HG03378 (cell line): ENCODE measurements around the gene ZNF654.
A peak's percentile ranks its signal among the peaks of the same experiment; 100 is the strongest.
"Not testable (repeated sequence)": the region's sequence is repeated elsewhere in the genome, so short reads cannot be mapped to it uniquely, and the experiment has no call there.

Source experiments
- ATAC-seq: cut with Tn5 transposase; IDR thresholded peaks from one replicate; pipeline ENCODE4 v1.9.1; 2021; ENCODE audit warnings: mild to moderate bottlenecking, moderate library complexity; ENCODE audit not compliant: unreplicated experiment

ZNF654 gene

DNA sequence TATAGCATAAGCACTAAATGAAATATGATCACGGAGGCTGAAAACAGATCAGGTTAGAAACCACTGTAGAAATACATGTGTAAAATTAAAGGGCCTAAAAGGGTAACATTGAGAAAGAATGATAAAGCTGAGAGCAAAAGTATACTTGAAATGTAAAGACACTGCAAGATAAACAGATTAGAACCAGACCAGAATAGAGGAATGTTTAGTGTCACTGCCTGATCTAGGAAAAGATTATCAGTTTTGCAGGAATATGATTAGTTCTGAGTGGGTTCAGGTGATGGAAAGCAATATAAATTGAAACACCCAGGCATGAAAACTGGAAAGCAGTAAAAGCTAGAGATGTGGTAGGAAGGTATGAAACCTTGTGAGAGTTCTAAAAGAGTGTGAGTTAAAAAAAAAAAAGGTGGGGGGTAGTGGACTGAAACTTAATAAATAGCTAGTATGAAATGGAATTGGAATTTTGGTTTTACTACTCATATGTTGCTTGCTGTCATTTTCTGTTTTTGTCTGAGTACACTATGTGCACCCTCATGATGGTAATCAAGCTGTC is 74.7 kb downstream of the ZNF654 start:
- ATAC-seq = no peak

DNA sequence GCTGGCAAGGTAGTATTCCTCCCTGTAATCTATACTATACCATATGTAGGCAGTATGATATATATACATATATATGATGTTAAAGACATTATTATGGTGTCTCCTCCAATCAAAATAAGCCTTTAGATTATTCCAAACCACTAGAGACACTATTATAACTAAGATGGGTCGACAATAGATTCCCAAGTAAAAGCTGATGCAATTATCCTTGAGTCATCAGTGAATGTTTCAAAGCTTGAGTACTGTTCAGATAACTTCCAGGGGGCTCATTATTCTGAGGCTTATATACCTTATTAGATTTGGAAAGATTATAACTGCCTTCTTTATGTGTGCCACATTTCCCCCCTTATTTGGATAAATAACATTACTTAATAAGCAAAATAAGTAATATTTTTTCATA is 78.8 kb downstream of the ZNF654 start:
- no peak for ATAC-seq

DNA sequence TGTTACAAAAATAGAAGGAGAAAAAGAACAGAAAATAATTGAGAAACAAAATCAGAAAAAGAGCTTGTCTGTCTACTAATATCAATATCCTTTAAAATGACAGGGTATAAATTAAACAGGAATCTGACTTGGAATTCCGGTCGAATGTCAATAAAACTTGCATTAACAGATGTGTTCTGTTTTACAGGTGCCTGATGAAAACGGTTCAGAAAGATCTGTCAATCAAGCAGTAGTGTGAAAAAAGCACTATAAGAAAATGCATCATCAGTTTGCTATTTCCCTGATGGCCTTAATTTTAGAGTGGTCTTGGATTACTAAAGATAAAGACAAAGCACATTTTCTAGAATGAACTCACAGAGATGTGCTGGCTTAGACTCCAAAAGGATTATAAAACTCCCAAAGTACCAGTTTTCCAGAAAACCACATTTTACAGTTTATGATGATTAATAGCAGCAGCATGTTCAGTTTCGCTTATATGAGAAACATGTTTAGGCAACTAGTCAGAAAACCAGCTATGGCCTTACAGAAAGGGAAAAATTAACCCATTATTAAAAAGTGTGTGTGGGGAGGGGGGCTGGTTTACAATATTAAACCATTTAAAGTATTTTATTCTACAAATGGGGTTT is 82.5 kb downstream of the ZNF654 start:
- peak; percentile 4 for ATAC-seq

DNA sequence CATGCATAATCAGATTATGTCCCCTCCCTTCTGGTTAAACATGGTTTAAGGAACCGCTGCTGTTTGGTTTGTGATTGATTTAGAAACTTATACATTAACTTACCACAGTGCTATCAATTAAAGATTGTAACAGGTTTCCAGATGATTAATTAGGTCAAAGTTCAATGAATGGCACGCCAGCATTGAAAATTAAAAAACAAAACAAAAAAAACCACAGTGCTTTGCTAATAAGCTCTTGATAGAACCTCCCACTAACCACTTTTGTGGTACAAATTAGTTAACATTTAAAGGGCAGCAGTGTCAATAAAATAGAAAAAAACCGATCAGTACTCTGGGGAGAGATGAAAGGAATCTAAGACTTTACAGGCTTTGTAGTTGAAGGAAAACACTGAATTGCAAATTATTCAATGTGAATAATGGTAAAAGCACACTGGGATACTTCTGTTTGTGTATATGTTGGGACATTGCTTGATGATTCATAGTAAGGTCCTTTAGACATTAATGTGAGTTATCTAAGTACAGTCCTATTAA is 83.1 kb downstream of the ZNF654 start:
- peak; percentile 47 for ATAC-seq

DNA sequence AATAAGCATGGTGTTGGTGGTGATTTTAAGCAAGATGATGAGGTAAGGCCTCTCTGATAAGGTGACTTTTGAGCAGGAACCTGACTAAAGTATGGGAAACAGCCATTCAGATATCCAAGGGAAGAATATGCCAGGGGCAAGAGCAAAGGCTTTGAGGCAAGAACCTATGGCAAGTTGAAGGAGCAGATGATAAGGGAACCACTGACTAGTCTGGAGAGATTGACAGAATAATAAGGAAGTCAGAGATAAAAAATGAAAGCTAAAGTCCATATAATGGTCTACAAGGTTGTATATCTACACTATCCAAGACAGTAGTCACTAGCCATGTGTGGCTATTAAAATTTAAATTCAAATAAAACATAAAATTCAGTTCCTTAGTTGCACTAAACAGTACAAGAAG is 88.2 kb downstream of the ZNF654 start:
- no peak for ATAC-seq

DNA sequence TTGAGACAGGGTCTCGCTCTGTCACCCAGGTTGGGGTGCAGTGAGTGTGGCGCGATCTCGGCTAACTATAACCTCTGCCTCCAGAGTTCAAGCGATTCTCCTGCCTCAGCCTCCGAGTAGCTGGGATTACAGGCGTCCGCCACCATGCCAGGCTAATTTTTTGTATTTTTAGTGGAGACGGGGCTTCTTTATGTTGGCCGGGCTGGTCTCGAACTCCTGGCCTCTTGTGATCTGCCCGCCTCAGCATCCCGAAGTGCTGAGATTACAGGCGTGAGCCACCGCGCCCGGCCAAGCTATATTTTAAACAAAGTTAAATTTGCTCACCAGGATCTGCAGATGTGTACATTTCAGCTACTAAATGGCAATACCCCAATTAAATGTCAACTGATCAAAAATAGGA is 89.6 kb downstream of the ZNF654 start:
- ATAC-seq = no peak

DNA sequence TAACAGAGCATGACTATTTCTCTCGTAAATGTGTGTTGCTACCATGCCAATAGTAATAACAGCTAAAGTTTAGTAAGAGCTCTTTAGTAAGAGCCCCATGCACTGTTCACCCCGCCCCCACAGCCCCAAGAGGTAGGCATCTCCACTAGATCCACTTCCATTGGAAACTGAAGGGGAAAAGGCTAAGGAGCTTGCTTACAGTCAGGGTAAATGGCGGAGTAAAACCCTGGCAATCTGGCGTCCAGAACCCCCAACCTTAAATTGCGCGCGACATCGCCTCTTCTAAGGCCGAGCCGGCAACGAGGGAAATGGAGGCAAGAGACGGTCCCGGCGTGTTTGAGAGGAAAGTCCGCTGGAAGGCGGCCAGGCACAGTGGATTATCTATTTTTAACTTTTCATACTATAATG is 90.0 kb downstream of the ZNF654 start:
- ATAC-seq = peak; percentile 9

DNA sequence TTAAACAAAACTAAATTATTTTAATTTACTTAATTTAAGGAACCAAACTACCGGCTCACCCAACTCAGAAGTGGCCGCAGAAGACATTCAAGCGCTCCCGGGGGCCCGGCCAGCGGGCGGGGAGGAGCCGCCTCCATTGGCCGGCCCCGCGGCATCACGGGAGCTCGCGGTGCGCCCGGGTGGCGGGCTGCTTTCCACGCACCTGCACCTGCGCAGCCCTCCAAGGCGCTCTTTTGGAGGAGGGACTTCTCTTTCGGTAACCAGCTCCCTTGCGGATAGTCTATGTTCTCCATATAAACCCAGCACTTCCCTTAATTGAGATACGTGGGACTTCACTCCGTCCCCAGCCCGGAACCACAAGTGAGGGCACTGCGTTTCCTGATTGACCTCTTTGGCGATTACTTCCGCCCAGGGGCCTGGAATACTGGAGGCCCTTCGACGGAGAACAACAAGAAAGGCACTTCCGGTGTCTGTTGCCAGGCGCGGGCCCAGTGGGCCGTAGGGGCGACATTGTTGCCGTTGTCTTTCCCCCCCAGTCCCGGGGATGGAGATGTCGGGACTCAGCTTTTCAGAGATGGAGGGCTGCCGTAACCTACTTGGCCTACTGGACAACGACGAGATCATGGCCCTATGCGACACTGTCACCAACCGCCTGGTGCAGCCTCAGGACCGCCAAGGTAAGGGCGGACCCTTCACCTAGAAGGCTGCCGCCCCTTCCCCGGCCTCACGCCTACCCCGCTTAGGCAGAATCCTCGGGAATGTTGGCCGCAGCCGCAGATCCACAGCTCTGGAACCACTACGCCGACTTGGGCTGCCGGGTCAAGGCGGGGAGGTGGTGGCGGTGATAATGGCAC is 90.7 kb downstream of the ZNF654 start, which contains the start of gene C3orf38:
C3orf38 (plus strand) TSS at position 451 of the 854 bp plus-strand sequence; CDS start at position 545, 94 bp downstream.
- ATAC-seq = peak; percentile 78

DNA sequence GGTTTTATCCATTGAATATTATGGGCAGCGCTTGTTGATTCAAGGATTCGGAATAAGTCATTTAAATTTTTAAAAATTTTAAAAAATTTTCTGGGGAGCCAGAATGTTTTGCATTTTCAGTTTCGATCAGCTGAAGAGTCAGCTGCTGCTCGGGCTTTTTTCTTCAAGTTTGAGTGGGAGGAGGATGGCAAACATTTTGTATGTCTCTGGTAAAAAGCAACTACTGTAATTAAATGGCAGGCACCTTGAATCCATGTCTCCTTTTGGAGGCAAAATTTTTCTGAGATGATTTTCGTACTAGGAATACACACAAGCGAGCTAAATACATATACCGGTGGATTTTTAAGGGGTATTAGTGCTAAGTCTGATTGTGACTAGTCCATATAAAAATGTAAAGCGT is 91.3 kb downstream of the ZNF654 start:
- peak; percentile 32 for ATAC-seq

DNA sequence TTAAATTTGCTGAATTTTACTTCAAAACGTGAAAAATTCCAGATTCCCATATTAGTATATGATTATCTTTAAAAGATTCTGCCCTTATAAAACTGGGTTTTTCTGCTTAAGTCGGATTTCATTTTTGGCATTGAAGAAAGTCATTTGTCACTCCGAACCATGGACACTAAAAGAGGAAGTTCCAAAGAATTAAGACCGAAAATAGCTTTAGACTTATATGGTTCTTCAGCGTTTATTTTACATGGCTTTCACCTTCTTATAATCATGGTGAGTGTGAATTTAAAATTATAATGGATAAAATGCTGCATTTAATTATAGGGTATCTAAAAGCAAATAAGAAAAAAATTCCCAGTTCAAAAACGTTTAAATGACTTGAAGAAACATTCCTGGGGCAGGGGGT is 91.8 kb downstream of the ZNF654 start:
- no peak for ATAC-seq

DNA sequence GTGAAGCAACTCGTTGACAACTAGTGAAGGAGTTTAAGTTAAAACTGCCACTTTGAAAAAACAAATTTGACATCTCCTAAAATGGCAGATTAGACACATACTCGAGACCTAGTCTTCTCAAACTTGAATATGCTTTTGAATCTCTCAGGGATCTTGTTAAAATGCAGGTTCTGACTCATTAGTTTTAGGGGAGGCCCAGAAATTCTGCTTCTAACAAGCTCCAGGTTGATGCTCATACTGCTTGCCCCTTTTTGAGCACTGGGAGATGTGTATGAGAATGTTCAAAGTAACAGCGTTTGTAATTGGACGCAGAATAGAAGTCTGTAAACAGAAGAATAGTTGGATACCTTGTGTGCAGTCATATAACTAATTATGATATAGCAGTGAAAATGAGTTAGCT is 92.3 kb downstream of the ZNF654 start:
- no peak for ATAC-seq

DNA sequence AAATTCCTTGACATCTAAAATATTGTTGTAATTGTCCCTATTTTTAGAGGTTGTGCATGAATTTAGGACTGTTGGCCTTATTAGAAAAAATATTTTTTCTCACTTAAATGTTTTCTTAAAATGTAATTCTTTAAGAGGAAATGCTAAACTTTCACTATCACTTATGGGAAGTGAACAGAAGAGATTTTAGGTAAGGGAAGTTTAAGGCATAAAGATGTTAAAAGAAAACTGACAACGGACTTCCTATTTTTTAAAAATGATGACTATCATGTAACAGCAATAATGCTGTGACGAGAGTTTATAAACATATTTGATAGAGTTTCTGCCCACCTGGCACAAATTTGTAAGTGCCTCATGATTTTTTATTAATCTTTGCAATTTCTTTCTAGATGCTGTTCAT is 93.8 kb downstream of the ZNF654 start:
- ATAC-seq = no peak

DNA sequence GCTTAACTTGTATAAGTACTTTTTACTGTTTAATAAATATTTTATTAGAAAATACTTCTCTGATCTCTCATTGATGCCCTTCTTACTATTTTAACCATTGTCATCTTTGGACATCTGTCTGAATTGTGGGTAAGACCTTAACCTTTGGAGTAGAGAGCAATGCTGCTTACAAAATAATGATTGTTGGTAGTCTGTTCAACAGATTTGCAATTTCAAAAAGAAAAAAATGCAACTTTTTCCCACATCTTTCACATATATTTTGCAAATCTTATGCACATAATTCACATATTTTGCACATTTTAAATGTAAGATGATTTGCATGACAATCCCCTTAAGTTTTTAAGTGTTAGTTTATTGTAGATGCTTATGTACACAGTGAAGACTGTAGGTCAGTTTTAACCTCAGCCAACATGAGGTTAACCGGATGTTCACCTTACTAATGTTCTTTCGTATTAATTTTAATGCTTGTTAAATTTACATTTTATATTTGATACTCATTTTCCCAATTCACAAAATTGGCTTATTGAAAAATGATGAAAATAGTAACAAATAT is 107.4 kb downstream of the ZNF654 start:
- no peak for ATAC-seq

DNA sequence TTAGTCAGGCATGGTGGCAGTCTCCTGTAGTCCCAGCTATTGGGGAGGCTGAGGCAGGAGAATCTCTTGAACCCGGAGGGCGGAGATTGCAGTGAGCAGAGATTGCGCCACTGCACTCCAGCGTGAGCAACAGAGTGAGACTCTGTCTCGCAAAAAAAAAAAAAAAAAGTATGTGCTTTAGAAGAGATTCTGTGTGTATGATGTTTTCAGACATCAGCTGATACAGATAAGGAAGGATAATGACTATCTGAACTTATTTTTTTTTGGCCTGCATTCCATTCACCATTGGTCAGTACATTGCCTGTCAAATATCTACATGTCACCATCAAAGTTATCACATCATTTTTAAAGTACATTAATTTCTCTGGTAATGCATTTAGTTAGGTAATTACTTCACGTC is 108.1 kb downstream of the ZNF654 start:
- ATAC-seq = no peak

DNA sequence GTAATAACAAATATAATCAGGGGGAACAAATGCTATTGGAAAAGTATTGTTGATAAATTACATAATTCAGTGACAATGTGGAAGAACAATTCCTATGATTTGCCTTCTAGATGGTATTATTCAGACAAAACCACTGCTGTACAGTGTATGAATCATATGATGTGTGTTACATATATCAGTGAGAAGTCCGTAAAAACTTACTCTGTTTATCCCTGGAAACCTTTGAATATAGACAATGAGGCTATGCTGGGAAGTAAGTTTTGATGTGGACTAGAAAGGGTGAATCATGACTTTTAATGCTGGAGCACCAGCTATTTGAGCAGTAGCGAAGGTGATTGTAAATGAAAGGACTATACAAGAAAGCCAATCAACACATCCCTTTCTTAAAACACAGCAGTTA is 108.6 kb downstream of the ZNF654 start:
- ATAC-seq = no peak

DNA sequence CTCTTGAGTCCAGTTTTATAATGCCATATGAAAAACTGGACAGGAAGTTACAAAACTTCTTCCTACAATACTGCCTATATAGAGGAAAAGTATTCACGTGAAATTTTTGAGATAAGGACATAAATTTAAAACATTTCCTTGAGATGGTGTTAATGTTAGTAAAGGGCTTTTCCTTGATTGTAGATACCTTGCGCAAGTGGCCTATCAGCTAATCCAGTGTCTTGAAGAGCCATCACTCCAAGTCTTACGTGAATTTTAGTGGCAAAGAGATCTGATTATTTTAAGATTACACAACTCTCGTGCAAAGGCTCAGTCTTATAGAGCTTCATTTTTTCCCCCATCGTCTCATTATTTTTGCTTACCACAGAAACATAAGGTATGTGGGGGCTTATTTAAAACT is 109.1 kb downstream of the ZNF654 start:
- no peak for ATAC-seq

DNA sequence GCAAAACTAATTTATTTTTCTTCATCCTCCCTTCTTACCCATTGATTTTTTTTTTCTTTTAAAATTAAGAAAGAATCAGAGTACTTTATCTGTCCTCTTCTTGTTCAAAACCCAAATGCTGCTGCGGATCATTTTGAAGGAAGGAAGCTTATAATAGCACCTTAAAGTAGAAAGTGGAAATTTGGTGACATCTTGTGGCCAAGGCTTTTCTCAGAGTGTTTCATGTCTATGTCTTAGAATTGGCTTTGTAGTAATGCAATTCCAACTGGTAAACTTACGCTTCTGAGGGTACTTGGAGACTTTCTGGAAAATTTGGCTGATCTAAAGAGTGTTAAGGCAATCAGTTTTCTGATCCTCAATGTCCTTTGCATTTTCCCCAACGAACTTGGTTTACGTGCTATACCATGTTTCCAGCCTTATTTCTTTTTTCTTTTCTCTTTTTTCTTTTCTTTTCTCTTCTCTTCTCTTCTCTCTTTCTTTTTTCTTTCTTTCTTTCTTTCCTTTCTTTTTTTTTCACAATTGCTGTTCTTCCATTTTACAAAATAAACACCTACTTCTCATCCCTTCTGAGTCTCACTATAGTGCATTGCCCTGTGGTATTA is 121.4 kb downstream of the ZNF654 start:
- peak; percentile 91 for ATAC-seq

DNA sequence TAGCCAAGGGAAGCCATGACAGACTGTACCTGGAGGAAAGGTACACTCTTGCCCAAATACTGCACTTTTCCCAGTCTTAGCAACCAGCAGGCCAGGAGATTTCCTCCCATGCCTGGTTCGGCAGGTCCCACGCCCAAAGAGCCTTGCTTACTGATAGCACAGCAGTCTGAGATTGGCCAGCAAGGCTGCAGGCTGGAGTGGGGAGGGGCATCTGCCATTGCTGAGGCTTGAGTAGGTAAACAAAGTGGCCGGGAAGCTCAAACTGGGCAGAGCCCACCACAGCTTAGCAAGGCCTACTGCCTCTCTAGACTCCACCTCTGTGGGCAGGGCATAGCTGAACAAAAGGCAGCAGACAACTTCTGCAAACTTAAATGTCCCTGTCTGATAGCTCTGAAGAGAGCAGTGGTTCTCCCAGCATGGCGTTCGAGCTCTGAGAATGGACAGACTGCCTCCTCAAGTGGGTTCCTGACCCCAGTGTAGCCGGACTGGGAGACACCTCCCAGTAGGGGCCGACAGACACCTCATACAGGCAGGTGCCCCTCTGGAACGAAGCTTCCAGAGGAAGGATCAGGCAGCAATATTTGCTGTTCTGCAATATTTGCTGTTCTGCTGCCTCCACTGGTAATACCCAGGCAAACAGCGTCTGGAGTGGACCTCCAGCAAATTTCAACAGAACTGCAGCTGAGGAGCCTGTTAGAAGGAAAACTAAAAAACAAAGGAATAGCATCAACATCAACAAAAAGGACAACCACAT is 123.3 kb downstream of the ZNF654 start:
- ATAC-seq = not testable (repeated sequence)

DNA sequence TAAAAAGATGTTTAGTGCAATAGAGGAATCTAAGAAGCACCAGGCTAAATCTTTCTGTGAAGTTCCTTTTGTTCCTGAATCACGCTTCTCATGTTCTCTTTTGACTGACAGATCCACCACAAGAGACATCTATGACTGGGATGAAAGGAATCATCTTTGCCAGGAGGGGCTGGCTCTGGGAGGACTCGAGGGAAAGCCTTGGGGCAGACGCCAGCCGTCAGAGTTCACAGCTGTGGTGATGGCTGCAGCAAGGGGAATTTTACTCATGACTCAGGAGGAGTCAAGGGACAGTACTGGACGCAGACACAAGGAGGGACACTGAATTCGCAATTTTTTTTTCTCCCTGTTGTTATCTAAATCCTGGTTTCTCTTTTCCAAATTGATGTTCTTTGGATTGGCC is 129.4 kb downstream of the ZNF654 start:
- ATAC-seq = no peak

DNA sequence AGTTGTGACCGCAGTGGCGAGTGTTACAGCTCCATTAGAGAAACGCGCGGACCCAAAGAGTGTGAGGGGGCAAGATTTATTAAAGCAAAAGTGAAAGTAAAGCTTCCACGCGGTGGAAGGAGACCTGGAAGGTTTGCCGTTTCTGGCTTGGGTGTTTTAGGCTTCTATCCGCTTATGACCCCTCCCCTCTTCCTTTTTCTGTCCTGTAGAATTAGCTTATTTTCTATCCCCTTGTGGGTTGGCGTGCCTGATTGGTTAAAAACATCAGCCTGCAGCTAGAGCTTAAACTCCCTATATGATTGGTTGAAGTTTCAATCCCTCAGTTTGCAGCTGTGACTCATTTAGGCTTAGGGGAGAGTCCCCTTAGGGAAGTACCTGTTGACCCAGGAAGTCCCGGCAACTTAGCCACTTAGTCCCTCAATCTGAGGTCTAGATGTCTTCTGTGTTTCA is 130.3 kb downstream of the ZNF654 start:
- ATAC-seq = peak; percentile 98
